Thymus (tissue), 11 donors: ENCODE measurements around the gene DCAF16. TPM values are rescaled to one million over a fixed set of nuclear protein-coding genes. Genes with fewer than 3 reads are reported as not detected.

Experiments used
- DNase-seq, 9 donors: peaks; one replicate each; pipeline ENCODE4 v3.0.0-alpha.2; 2013; ENCODE audit warnings: low spot score in 9 of 9, low read depth in 6 of 9, missing footprints in 1 of 9
- H3K27ac ChIP-seq, 2 donors: one replicate each; pipeline ENCODE4 v1.5.1; 2013; ENCODE audit warnings: control low read depth in 1 of 2, low read depth in 1 of 2, low read length in 1 of 2, mild to moderate bottlenecking in 1 of 2, moderate library complexity in 1 of 2
- H3K27me3 ChIP-seq, 2 donors: one replicate each; pipeline ENCODE4 v1.5.1; 2013; ENCODE audit warnings: low read length in 1 of 2; ENCODE audit not compliant: control insufficient read depth in 2 of 2, insufficient read depth in 1 of 2
- H3K36me3 ChIP-seq, 2 donors: one replicate each; pipeline ENCODE4 v1.5.1; 2013; ENCODE audit warnings: low read length in 1 of 2, mild to moderate bottlenecking in 1 of 2, moderate library complexity in 1 of 2; ENCODE audit not compliant: control insufficient read depth in 2 of 2, insufficient read depth in 2 of 2
- H3K4me1 ChIP-seq, 2 donors: one replicate each; pipeline ENCODE4 v1.5.1; 2013; ENCODE audit warnings: low read length in 2 of 2; ENCODE audit not compliant: control insufficient read depth in 2 of 2, insufficient read depth in 2 of 2
- H3K4me3 ChIP-seq, 2 donors: one replicate each; pipeline ENCODE4 v1.5.1; 2013; ENCODE audit warnings: low read length in 2 of 2, control low read depth in 1 of 2, mild to moderate bottlenecking in 1 of 2
- H3K9me3 ChIP-seq, 2 donors: one replicate each; pipeline ENCODE4 v1.5.1; 2013; ENCODE audit warnings: low read length in 1 of 2, mild to moderate bottlenecking in 1 of 2; ENCODE audit not compliant: control insufficient read depth in 2 of 2, insufficient read depth in 1 of 2
- WGBS: extraction: QIAGEN DNeasy Blood & Tissue Kit; methylation state at CpG from one replicate; pipeline ENCODE4 v1.1.7; 2013; 5-methylcytosine and 5-hydroxymethylcytosine counted together
- polyA plus RNA-seq: library from polyadenylated mRNA; stranded (reverse); fragments of 200-250 nt; gene quantifications from one replicate; pipeline ENCODE4 v1.2.3, GENCODE V29; 2013
- total RNA-seq: library from RNA; stranded (reverse); fragments of 120-200 nt; gene quantifications from one replicate; pipeline ENCODE4 v1.2.4, GENCODE V29; 2013
- donor health status: healthy.

The DCAF16 gene
- total and polyA plus RNA-seq, 2 donors, result 21.3 to 30.5 TPM

DNA sequence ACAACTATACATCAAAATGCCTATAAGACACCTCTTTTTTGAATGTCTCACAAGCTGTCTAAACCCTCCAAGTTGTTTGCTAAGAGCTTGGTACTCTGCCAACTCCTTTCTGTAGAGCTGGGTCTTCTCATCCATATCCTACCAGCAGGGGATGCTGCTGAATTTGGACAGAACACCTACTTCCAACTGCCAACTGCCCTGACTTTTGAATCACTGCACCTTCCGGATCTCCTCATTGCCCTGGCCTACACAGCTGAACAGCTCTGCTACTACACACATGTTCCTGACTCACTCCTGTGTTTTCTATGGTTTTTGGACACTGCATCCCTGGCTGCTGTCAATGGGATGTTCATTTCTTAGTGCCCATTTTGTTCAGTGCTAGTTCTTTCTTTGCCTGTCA is 47.8 kb downstream of the DCAF16 start:
- Histone ChIP-seq H3K4me1 (peaks cover 0 to 2% of the 10 kb centered on the region in 2 donors), H3K27me3 (no peaks in the 10 kb centered on the region), H3K36me3 (no peaks in the 10 kb centered on the region), H3K4me3 (no peak overlapping the region), H3K27ac (no peak overlapping the region), H3K9me3 (peaks cover 0 to 8% of the 10 kb centered on the region in 2 donors)
- no peak for DNase-seq
- WGBS, result 95% methylated on average over 1 of the region's 1 CpG

DNA sequence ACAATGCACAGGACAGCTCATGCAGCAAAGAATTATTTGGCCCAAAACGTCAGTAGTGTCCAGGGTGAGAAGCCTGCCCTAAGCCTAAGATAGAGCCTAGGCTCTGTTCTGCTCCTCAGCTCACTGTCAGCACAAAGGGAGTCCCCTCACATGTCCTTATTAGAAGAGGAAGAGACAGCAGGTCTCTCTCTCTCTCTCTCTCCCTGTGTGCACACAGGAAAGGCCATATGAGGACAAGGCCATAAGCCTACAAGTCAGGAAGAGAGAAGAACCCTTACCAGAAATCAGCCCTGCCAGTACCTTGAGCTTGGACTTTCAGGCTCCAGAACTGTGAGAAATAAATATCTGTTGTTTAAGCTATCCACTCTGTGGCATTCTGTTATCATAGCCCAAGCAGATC is 49.5 kb downstream of the DCAF16 start:
- H3K9me3 ChIP-seq, result no peaks in the 10 kb centered on the region
- WGBS, result 86% methylated on average over 1 of the region's 1 CpG
- H3K36me3 ChIP-seq, result no peaks in the 10 kb centered on the region
- DNase-seq, result no peak
- H3K4me3 ChIP-seq, result no peak overlapping the region
- peaks cover 0 to 2% of the 10 kb centered on the region in 2 donors for H3K4me1 ChIP-seq
- H3K27me3 ChIP-seq, result no peaks in the 10 kb centered on the region
- H3K27ac ChIP-seq, result no peak overlapping the region

DNA sequence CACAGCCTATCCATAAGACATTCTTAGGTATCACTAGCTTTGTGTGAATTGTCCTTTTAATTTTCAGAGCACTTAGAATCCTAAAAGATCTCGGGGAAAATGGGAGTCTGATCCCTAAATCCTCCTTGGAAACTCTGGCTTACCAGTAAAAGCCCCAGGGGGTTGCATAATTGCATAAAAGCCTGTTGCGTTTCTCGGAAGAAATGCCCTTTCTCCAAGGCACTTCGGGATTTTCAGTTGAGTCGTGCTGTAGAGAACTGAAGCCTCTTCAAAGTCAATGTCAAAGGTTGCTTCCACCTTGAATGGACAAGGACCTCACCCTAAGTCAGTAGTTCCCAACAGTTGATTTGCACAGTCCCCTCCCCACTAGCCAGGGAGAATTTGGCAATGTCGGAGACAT is 49.9 kb downstream of the DCAF16 start:
- Histone ChIP-seq H3K36me3 (no peaks in the 10 kb centered on the region), H3K9me3 (no peaks in the 10 kb centered on the region), H3K27ac (no peak overlapping the region), H3K4me1 (peaks cover 0 to under 1% of the 10 kb centered on the region in 2 donors), H3K4me3 (no peak overlapping the region), H3K27me3 (no peaks in the 10 kb centered on the region)
- no peak for DNase-seq
- 95% methylated on average over 6 of the region's 6 CpGs for WGBS

- no peaks in the 10 kb centered on the region for H3K4me1 ChIP-seq
- H3K27ac ChIP-seq, result no peak overlapping the region
- H3K9me3 ChIP-seq, result no peaks in the 10 kb centered on the region
- no peaks in the 10 kb centered on the region for H3K36me3 ChIP-seq
- no peaks in the 10 kb centered on the region for H3K27me3 ChIP-seq
- DNase-seq, result no peak
- WGBS, result 90% methylated on average over 5 of the region's 5 CpGs
- no peak overlapping the region for H3K4me3 ChIP-seq
Measured at GRCh38 chr4:17758485-17758884, 52.1 kb downstream of the DCAF16 start.

- Histone ChIP-seq H3K9me3 (no peaks in the 10 kb centered on the region), H3K4me1 (no peaks in the 10 kb centered on the region), H3K27me3 (no peaks in the 10 kb centered on the region), H3K4me3 (no peak overlapping the region), H3K36me3 (no peaks in the 10 kb centered on the region), H3K27ac (no peak overlapping the region)
- 96% methylated on average over 1 of the region's 1 CpG for WGBS
- no peak for DNase-seq
Measured at GRCh38 chr4:17757621-17758020, 52.9 kb downstream of the DCAF16 start.

- Histone ChIP-seq H3K4me1 (no peaks in the 10 kb centered on the region), H3K4me3 (no peak overlapping the region), H3K36me3 (no peaks in the 10 kb centered on the region), H3K27me3 (no peaks in the 10 kb centered on the region), H3K27ac (no peak overlapping the region), H3K9me3 (no peaks in the 10 kb centered on the region)
- DNase-seq, result no peak
- 95% methylated on average over 2 of the region's 2 CpGs for WGBS
Measured at GRCh38 chr4:17753646-17754045, 56.9 kb downstream of the DCAF16 start.

Other genes with a start within 250 kb of the DCAF16 start
- gene LAP3, start 233.6 kb downstream of the DCAF16 start, total RNA-seq, result 130 TPM
- 105 TPM for gene LAP3, start 233.6 kb downstream of the DCAF16 start, polyA plus RNA-seq
- 46.1 TPM for gene MED28, start 196.1 kb downstream of the DCAF16 start, total RNA-seq
- gene MED28, start 196.1 kb downstream of the DCAF16 start, polyA plus RNA-seq, result 17.4 TPM
- gene FAM184B, start 29.1 kb downstream of the DCAF16 start, total RNA-seq, result 0.05 TPM
- 0.09 TPM for gene FAM184B, start 29.1 kb downstream of the DCAF16 start, polyA plus RNA-seq
- gene NCAPG, start 222 bp upstream of the DCAF16 start, total RNA-seq, result 60.5 TPM
- 4.6 TPM for gene NCAPG, start 222 bp upstream of the DCAF16 start, polyA plus RNA-seq
- 13.3 TPM for gene LCORL, start 211.0 kb upstream of the DCAF16 start, total RNA-seq
- 4.5 TPM for gene LCORL, start 211.0 kb upstream of the DCAF16 start, polyA plus RNA-seq